ENCODE results near the gene KAT2B. TPM values are rescaled to one million over a fixed set of nuclear protein-coding genes. Genes with fewer than 3 reads are reported as not detected.

KAT2B gene
- total RNA-seq, 1 donor = 15.9 TPM

DNA sequence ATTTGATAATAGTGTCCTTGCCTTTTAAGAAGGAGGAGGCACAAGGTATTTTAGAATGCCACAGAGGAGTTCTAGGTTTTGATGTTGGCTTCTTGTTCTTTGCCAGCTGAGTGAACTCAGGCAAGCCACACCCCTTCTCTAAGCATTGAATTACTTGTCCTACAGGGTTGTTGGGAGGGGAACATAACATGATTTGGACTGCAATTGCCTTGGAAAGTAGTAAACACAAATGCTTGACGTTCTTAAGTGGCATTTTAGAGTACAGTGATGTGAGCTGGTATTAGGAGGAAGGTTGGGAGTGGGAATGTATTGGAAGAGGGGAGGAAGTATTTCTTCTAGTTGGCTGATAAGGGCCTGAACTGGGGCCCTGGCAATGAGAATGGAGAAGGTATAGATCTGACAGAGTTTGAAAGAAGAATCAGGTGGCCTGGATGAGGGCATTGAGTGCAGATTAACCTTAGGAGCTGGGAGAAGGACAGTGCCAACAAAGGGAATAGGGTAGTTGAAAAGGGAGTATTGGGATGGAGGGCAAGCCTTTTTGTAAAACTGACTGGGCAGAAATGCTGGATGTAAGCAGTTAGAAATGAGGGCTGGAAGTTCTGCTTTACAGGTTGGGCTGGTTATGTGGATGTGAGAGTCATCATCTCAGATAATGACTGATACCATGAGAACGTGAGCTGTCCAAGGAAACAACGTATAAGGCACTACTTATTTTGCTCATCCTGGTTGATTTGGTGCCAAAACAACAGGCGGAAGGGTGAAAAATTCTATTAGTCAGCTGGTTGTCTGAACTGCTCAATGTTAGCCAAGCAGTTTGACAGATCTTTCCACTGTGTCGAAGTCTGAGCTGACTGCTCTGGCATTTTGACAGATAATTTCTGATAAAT, 16.7 kb downstream of the KAT2B start:
- no peak overlapping the region for H3K4me3 ChIP-seq (ENCODE audit: insufficient read depth, low read length)
- H3K79me2 ChIP-seq (ENCODE audit: insufficient read depth, low read length) = no peaks in the 10 kb centered on the region
- no peak for TF ChIP-seq CTCF (IDR thresholded peaks at IDR 0.05; ENCODE audit: extremely low read depth, low read depth, low read length)
- peaks cover 4% of the 10 kb centered on the region for H4K20me1 ChIP-seq (ENCODE audit: insufficient read depth, low read length)
- H3K27me3 ChIP-seq (ENCODE audit: insufficient read depth, low read length) = no peaks in the 10 kb centered on the region
- H3K27ac ChIP-seq (ENCODE audit: low read depth, low read length) = peak overlapping the region; percentile 56
- peaks cover 28% of the 10 kb centered on the region for H3K4me1 ChIP-seq (ENCODE audit: insufficient read depth, low read length)
- H2AFZ ChIP-seq (ENCODE audit: low read length) = no peak overlapping the region
- no peaks in the 10 kb centered on the region for H3K36me3 ChIP-seq (ENCODE audit: insufficient read depth, low read length)
- peak overlapping the region; percentile 34 for H3K4me2 ChIP-seq (ENCODE audit: insufficient read depth, low read length)
- H3K9me3 ChIP-seq (ENCODE audit: low read depth, low read length) = no peaks in the 10 kb centered on the region
- peak; percentile 84 for DNase-seq (ENCODE audit: insufficient read length, low spot score, missing footprints)

DNA sequence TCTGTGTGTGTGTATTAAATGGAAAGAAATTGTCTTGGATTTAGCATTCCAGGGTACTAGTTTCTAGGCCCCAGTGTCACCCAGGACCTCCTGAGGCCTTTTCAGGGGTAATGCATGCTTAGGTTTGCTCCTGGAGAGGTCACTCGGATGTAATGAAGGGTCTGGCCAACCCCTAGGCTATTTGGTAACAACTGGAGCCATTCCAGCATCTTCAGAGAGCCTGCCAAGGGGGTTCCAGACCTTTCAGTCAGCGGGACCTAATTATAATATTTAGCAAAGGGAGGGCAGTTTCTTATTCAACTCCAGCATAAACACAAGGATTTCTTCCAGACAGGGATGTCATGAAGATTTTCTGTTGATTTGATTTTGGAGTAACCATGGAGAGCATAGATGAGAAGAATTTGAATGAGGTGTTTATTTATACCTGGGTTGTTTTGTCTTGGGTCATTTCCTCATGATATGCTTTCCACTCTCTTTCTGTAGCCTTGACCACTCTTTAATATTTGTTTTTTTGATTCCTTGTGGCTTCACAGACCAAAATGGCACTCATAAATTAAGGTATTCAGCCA, 17.4 kb downstream of the KAT2B start:
- H3K27ac ChIP-seq (ENCODE audit: low read depth, low read length) = no peak overlapping the region
- peak overlapping the region; percentile 34 for H3K4me2 ChIP-seq (ENCODE audit: insufficient read depth, low read length)
- no peak overlapping the region for H2AFZ ChIP-seq (ENCODE audit: low read length)

DNA sequence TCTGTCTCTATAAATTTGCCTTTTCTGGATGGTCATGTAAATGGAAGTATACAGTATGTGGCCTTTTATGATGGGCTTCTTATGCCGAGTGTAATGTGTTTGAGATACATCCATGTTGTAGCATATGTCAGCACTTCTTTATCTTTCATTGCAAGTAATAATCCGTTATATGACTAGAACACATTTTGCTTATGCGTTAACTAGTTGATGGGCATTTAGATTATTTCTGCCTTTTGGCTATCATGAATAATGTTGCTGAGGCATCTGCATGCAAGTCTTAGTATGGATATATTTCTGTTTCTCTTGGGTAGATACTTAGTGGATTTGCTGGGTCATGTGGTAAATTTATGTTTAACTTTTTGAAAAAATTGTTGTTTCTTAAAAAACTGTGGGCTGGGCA, 19.7 kb downstream of the KAT2B start:
- no peaks in the 10 kb centered on the region for H3K79me2 ChIP-seq (ENCODE audit: insufficient read depth, low read length)
- H3K27me3 ChIP-seq (ENCODE audit: insufficient read depth, low read length) = no peaks in the 10 kb centered on the region
- H3K27ac ChIP-seq (ENCODE audit: low read depth, low read length) = no peak overlapping the region
- no peak overlapping the region for H3K4me3 ChIP-seq (ENCODE audit: insufficient read depth, low read length)
- no peak for DNase-seq (ENCODE audit: insufficient read length, low spot score, missing footprints)
- TF ChIP-seq CTCF (IDR thresholded peaks at IDR 0.05; ENCODE audit: extremely low read depth, low read depth, low read length) = no peak
- H3K9me3 ChIP-seq (ENCODE audit: low read depth, low read length) = no peaks in the 10 kb centered on the region
- H2AFZ ChIP-seq (ENCODE audit: low read length) = no peak overlapping the region
- no peaks in the 10 kb centered on the region for H3K36me3 ChIP-seq (ENCODE audit: insufficient read depth, low read length)
- peaks cover 20% of the 10 kb centered on the region for H3K4me1 ChIP-seq (ENCODE audit: insufficient read depth, low read length)
- no peak overlapping the region for H3K4me2 ChIP-seq (ENCODE audit: insufficient read depth, low read length)
- H4K20me1 ChIP-seq (ENCODE audit: insufficient read depth, low read length) = peaks cover 4% of the 10 kb centered on the region

More for the DNA sequence above, 17.4 kb downstream of the KAT2B start:
- TF ChIP-seq CTCF (IDR thresholded peaks at IDR 0.05; ENCODE audit: extremely low read depth, low read depth, low read length) = no peak
- H3K4me3 ChIP-seq (ENCODE audit: insufficient read depth, low read length) = no peak overlapping the region
- DNase-seq (ENCODE audit: insufficient read length, low spot score, missing footprints) = peak; percentile 59
- H3K36me3 ChIP-seq (ENCODE audit: insufficient read depth, low read length) = no peaks in the 10 kb centered on the region
- no peaks in the 10 kb centered on the region for H3K9me3 ChIP-seq (ENCODE audit: low read depth, low read length)
- H3K4me1 ChIP-seq (ENCODE audit: insufficient read depth, low read length) = peaks cover 28% of the 10 kb centered on the region
- H3K27me3 ChIP-seq (ENCODE audit: insufficient read depth, low read length) = no peaks in the 10 kb centered on the region
- no peaks in the 10 kb centered on the region for H3K79me2 ChIP-seq (ENCODE audit: insufficient read depth, low read length)
- peaks cover 4% of the 10 kb centered on the region for H4K20me1 ChIP-seq (ENCODE audit: insufficient read depth, low read length)
